Measurements from ENCODE around the gene HACD4.
"Not testable (repeated sequence)": the region's sequence is repeated elsewhere in the genome, so short reads cannot be mapped to it uniquely, and the experiment has no call there.

Gene HACD4

DNA sequence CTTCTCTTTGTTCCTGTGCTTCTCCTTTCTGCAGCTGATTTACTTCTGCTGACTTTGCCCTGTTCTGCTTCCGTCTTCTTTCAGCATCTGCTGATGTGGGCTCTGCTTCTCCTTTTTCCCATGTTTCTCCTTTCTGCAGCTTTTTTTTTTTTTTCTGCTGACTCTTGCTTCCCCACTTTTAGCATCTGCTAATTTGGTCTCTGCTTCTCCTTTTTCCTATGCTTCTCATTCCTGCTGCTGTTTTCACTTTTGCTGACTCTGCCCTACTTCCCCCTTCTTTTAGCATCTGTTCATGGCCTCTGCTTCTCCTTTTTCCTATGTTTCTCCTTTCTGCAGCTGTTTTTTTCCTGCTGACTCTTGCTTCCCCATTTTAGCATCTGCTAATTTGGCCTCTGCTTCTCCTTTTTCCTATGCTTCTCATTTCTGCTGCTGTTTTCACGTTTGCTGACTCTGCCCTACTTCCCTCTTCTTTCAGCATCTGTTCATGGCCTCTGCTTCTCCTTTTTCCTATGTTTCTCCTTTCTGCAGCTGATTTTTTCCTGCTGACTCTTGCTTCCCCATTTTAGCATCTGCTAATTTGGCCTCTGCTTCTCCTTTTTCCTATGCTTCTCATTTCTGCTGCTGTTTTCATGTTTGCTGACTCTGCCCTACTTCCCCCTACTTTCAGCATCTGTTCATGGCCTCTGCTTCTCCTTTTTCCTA is 58.0 kb downstream of the HACD4 start:
- DNase-seq: not testable (repeated sequence)

DNA sequence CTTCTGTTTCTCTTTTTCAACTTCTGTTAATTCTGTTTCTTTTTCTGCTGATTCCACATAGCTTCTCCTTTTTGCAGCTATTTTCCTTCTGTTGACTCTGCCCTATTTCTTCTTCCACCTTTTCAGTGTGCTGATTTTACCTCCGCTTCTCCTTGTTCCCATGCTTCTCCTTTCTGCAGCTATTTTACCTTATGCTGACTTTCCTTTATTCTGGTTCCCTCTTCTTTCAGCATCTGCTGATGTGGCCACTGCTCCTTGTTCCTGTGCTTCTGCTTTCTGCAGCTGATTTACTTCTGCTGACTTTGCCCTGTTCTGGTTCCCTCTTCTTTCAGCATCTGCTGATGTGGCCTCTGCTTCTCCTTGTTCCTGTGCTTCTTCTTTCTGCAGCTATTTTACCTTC is 58.8 kb downstream of the HACD4 start:
- DNase-seq: no peak

DNA sequence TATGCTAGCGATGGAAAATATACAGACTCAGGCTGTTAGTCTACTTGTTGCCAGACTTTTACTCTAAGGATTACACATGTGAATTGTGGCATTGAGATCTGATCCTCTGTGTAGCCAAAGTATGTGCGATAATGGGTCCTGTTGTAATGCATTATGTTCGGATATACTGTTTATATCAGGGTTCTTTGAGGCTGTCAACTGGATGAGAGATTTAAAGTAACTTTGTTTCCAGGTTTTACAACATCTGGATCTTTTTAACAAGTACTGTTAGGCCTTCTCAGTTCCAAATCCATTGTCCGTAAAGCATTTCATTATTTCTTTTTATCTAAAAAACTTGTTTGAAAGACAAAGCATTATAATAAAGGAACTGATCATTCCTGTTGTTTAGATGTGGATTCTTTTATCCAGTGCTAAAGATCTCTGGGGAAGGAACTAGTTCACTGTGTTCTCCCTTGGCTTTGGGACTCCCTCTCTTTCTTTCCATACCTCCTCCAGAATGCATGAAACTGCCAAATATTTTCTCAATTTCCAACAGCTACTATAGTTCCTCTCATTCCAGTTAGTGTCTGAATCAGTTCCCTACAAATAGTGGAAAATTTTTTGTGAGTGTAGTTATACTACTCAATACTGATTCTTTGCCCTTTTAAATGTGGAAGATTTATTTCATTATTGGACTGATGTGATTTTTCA is 68.8 kb downstream of the HACD4 start:
- DNase-seq: no peak

DNA sequence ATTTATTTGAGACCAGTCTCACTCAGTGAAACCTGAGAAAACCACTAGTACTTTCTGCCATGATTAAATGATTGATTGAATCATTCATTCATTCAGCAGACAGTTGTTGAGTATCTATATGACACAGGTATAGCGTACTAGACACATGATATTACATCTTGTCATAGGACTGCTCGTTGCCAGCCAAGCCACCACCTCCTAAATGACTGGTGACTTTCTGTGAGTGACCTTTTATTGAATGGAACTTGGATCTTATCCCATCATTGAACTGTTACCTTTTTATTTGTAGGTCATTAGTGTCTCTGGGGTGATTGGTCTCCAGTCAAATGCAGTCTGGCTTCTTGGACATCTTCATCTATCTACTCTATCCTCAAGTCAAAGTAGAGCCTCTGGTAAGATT is 80.7 kb downstream of the HACD4 start:
- no peak for DNase-seq
